Measurements from ENCODE around the gene CDC45. TPM values are rescaled to one million over a fixed set of nuclear protein-coding genes. Genes with fewer than 3 reads are reported as not detected.

The CDC45 gene
- total RNA-seq, 1 donor from 2014 or later = 3.1 TPM

DNA sequence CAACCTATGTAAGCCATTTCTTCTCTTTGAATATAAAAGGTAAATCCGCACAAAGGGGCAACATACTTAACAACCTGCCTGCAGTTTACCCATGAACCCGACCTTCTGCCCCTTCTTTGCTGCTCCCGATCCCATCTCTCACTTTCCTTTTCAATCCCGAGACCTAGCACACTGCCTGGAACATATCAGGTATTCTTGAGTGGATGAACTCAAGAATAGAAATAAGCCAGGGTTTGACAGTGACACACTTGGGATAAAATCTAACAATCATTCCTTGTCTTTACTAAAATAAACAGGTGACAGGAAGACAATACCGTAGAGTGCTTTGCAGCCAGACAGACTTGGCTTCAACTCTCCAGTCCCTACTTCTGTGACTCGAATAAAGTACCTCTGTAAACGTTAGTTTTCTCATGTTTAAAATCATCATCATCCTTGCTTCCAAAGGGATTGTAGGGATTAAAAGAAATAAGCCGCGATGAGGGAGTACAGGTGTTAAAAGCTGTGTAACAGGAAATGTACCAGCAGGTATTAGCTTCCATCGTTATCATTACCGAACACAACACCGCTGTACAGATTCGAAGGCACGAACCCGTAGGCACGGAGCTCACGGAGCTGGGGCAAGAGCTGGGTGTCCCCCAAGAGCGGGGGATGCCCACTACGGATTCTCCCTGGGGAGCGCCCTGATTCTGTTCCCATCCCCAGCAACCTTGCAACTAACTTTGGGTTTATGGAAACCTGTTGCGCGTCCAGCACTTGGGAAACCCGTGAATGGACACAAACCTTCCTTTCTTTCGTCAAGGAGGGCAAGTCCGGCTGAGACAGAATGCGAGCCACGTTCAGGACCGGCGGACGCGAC lies 1.4 kb upstream of the CDC45 start:
- H3K9ac ChIP-seq (ENCODE audit: low read depth in 1 of 3, low read length in 3 of 3) = peak overlapping the region; percentile 89 to 96 (median 94)
- H3K27ac ChIP-seq (ENCODE audit: low read depth, low read length) = peak overlapping the region; percentile 100
- no peaks in the 10 kb centered on the region for H3K9me3 ChIP-seq (ENCODE audit: control insufficient read depth in 3 of 3, low read length in 3 of 3)
- H3K36me3 ChIP-seq (ENCODE audit: control insufficient read depth in 3 of 3, insufficient read depth in 3 of 3, low read length in 3 of 3) = peaks cover 15 to 18% (median 17%) of the 10 kb centered on the region in 3 donors
- H3K4me3 ChIP-seq (ENCODE audit: low read length in 3 of 3) = peak overlapping the region; percentile 80 to 96 (median 95)
- H3K4me1 ChIP-seq (ENCODE audit: control insufficient read depth in 3 of 3, insufficient read depth in 3 of 3, low read length in 3 of 3) = peaks cover 29 to 42% (median 33%) of the 10 kb centered on the region in 3 donors
- no peaks in the 10 kb centered on the region for H3K27me3 ChIP-seq (ENCODE audit: control insufficient read depth in 3 of 3, insufficient read depth in 3 of 3, low read length in 3 of 3)

DNA sequence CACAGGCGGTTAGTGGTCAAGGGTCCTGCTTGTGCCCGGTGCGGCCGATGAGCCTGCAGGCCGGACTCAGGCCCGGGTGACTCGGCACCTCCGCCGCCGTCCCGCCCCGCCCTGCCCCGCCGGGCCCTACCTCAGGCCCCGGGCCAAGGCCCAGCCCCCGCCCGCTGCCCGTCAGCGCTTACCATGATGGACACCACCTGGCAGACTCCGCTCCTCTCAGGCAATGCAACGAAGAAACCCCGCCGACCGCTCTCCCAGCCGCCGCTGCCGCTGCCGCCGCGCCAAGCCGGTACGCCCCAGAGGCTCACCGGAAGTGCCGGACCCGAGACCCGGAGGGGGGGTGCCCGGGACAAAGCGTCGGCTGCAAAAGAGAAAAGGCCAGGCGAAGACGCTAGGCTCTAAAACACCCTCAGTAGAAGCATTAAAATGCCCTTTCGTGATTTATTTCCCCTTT lies 792 bp upstream of the CDC45 start, which contains the start of gene UFD1:
Gene UFD1, minus strand, starts transcription at position 293 of the 454 bp plus-strand sequence. Its CDS starts 108 bp downstream, at position 185.
- peak within 1 kb of the TSS; percentile 100 for H3K27ac ChIP-seq (ENCODE audit: low read depth, low read length)
- H3K36me3 ChIP-seq (ENCODE audit: control insufficient read depth in 3 of 3, insufficient read depth in 3 of 3, low read length in 3 of 3) = peaks cover 9 to 12% (median 12%) of the 10 kb centered on the region in 3 donors
- no peaks in the 10 kb centered on the region for H3K27me3 ChIP-seq (ENCODE audit: control insufficient read depth in 3 of 3, insufficient read depth in 3 of 3, low read length in 3 of 3)
- H3K4me1 ChIP-seq (ENCODE audit: control insufficient read depth in 3 of 3, insufficient read depth in 3 of 3, low read length in 3 of 3) = peaks cover 23 to 35% (median 27%) of the 10 kb centered on the region in 3 donors
- peak within 1 kb of the TSS; percentile 89 to 96 (median 94) for H3K9ac ChIP-seq (ENCODE audit: low read depth in 1 of 3, low read length in 3 of 3)
- H3K4me3 ChIP-seq (ENCODE audit: low read length in 3 of 3) = peak within 1 kb of the TSS; percentile 80 to 96 (median 95)
- no peaks in the 10 kb centered on the region for H3K9me3 ChIP-seq (ENCODE audit: control insufficient read depth in 3 of 3, low read length in 3 of 3)

DNA sequence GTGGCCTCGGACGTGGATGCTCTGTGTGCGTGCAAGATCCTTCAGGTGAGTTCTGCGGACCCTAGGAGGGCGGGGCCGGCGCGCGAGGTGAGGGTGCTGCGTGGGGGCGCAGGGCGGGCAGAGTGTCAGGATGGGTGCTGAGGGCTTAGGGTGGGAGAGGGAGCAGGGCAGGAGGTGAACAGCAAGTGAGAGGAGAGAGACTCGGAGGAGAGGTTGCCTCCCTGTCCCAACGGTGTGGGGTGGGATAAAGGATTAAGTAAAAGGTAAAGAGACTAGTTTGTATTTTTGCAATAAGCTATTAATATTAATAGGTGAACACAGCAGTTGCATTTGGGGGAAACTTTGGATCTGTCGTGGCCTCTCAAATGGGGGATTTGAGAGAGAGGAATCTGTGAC lies 451 bp downstream of the CDC45 start:
- Histone ChIP-seq H3K27ac (ENCODE audit: low read depth, low read length) (no peak overlapping the region), H3K27me3 (ENCODE audit: control insufficient read depth in 3 of 3, insufficient read depth in 3 of 3, low read length in 3 of 3) (no peaks in the 10 kb centered on the region), H3K4me3 (ENCODE audit: low read length in 3 of 3) (peak overlapping the region; percentile 27 to 70 (median 65)), H3K4me1 (ENCODE audit: control insufficient read depth in 3 of 3, insufficient read depth in 3 of 3, low read length in 3 of 3) (peaks cover 21 to 33% (median 22%) of the 10 kb centered on the region in 3 donors), H3K9me3 (ENCODE audit: control insufficient read depth in 3 of 3, low read length in 3 of 3) (no peaks in the 10 kb centered on the region), H3K9ac (ENCODE audit: low read depth in 1 of 3, low read length in 3 of 3) (peak overlapping the region in 1 of 3 donors; percentile 96), H3K36me3 (ENCODE audit: control insufficient read depth in 3 of 3, insufficient read depth in 3 of 3, low read length in 3 of 3) (peaks cover 4 to 5% (median 4%) of the 10 kb centered on the region in 3 donors)

DNA sequence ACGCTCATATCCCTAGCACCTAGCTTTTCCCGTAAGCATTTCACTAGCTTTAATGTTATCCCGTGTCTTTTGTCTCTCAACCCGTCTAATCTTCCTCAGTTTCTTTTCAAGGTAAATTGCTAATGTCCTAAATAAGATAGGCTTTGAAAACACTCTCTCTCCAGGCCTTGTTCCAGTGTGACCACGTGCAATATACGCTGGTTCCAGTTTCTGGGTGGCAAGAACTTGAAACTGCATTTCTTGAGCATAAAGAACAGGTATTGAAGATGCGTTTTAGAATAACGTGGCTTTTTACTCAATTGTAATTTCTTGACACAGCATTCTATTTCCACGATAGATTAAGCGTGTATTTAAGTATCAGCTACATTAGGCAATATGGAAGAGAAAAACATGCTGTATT lies 1.1 kb downstream of the CDC45 start:
- H3K27me3 ChIP-seq (ENCODE audit: control insufficient read depth in 3 of 3, insufficient read depth in 3 of 3, low read length in 3 of 3) = no peaks in the 10 kb centered on the region
- H3K9me3 ChIP-seq (ENCODE audit: control insufficient read depth in 3 of 3, low read length in 3 of 3) = no peaks in the 10 kb centered on the region
- H3K27ac ChIP-seq (ENCODE audit: low read depth, low read length) = no peak overlapping the region
- no peak overlapping the region for H3K4me3 ChIP-seq (ENCODE audit: low read length in 3 of 3)
- H3K9ac ChIP-seq (ENCODE audit: low read depth in 1 of 3, low read length in 3 of 3) = no peak overlapping the region
- H3K36me3 ChIP-seq (ENCODE audit: control insufficient read depth in 3 of 3, insufficient read depth in 3 of 3, low read length in 3 of 3) = peaks cover 0 to 4% (median 3%) of the 10 kb centered on the region in 3 donors
- H3K4me1 ChIP-seq (ENCODE audit: control insufficient read depth in 3 of 3, insufficient read depth in 3 of 3, low read length in 3 of 3) = peaks cover 18 to 27% (median 22%) of the 10 kb centered on the region in 3 donors

DNA sequence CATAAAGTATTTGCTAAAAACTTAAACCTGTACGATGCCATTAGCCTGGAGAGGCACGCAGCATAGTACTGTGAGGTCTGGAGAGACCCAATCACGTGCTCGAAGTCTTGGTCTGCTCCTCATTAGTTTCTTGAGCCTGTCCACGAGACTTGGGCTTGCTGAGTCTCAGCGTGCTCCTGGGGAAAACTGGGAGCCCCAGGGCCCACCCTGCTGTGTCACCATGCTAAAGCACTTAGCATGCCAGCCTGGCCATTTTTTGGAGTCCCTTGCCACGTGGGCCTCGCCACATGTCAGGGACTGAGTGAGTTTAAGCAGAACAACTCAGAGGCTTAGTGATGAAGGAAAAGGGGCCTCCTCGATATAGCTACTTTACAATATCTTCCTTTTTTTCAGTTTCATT lies 2.6 kb downstream of the CDC45 start:
- H3K9ac ChIP-seq (ENCODE audit: low read depth in 1 of 3, low read length in 3 of 3) = no peak overlapping the region
- no peaks in the 10 kb centered on the region for H3K27me3 ChIP-seq (ENCODE audit: control insufficient read depth in 3 of 3, insufficient read depth in 3 of 3, low read length in 3 of 3)
- no peaks in the 10 kb centered on the region for H3K36me3 ChIP-seq (ENCODE audit: control insufficient read depth in 3 of 3, insufficient read depth in 3 of 3, low read length in 3 of 3)
- H3K4me1 ChIP-seq (ENCODE audit: control insufficient read depth in 3 of 3, insufficient read depth in 3 of 3, low read length in 3 of 3) = peaks cover 12 to 18% (median 17%) of the 10 kb centered on the region in 3 donors
- H3K9me3 ChIP-seq (ENCODE audit: control insufficient read depth in 3 of 3, low read length in 3 of 3) = no peaks in the 10 kb centered on the region
- H3K4me3 ChIP-seq (ENCODE audit: low read length in 3 of 3) = no peak overlapping the region
- H3K27ac ChIP-seq (ENCODE audit: low read depth, low read length) = no peak overlapping the region

DNA sequence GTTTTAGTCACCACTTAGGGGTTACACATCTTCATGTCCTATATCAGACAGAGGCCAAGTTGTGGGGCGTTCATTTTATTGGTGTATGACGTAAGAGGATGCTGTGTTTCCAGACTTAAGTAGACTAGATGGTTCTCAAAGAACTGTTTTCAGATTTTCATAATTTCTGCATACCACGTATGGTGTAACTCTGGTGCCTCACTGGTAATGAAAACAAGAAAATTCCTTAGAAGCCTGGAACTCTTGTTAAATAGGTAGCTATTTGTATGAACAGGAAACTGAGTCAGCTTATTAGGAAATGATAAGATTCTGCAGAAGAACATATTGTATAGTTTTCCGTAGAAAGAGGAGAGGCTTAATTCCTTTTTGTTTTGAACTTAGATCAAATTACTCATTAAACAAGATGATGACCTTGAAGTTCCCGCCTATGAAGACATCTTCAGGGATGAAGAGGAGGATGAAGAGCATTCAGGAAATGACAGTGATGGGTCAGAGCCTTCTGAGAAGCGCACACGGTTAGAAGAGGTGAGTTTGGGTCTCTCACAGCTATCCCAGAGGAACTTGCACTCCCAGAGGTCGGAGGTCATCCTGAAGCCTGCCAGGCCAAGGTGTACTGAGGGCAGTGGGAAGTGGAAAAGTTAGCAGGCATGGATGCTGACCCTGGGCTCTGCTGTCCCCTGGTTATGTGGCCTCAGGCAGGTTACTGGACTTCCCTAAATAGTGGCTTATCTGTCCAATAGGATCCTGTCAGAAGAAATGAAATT lies 3.9 kb downstream of the CDC45 start:
- Histone ChIP-seq H3K4me3 (ENCODE audit: low read length in 3 of 3) (no peak overlapping the region), H3K27me3 (ENCODE audit: control insufficient read depth in 3 of 3, insufficient read depth in 3 of 3, low read length in 3 of 3) (no peaks in the 10 kb centered on the region), H3K9me3 (ENCODE audit: control insufficient read depth in 3 of 3, low read length in 3 of 3) (no peaks in the 10 kb centered on the region), H3K36me3 (ENCODE audit: control insufficient read depth in 3 of 3, insufficient read depth in 3 of 3, low read length in 3 of 3) (no peaks in the 10 kb centered on the region), H3K4me1 (ENCODE audit: control insufficient read depth in 3 of 3, insufficient read depth in 3 of 3, low read length in 3 of 3) (peaks cover 6 to 8% (median 7%) of the 10 kb centered on the region in 3 donors), H3K9ac (ENCODE audit: low read depth in 1 of 3, low read length in 3 of 3) (no peak overlapping the region), H3K27ac (ENCODE audit: low read depth, low read length) (no peak overlapping the region)

DNA sequence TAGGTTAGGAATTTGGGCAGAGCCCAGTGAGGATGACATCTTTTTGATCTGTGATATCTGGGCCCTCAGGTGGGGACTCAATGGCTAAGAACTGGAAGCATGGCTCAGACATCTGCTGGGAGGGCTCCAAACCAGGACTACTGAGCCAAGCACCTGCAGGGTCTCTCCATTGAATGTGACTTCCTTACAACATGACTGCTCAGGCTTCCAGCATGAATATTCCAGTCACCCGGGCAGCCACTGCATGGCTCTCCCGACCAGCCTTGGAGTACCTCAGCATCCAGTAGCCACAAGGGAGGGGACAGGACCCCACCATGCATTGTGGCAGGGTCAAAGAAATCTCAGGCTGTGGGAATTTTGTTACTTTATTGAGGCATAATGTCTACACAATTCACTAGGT lies 8.6 kb downstream of the CDC45 start:
- no peaks in the 10 kb centered on the region for H3K27me3 ChIP-seq (ENCODE audit: control insufficient read depth in 3 of 3, insufficient read depth in 3 of 3, low read length in 3 of 3)
- H3K27ac ChIP-seq (ENCODE audit: low read depth, low read length) = no peak overlapping the region
- no peak overlapping the region for H3K9ac ChIP-seq (ENCODE audit: low read depth in 1 of 3, low read length in 3 of 3)
- no peaks in the 10 kb centered on the region for H3K36me3 ChIP-seq (ENCODE audit: control insufficient read depth in 3 of 3, insufficient read depth in 3 of 3, low read length in 3 of 3)
- H3K4me3 ChIP-seq (ENCODE audit: low read length in 3 of 3) = no peak overlapping the region
- H3K9me3 ChIP-seq (ENCODE audit: control insufficient read depth in 3 of 3, low read length in 3 of 3) = no peaks in the 10 kb centered on the region
- no peaks in the 10 kb centered on the region for H3K4me1 ChIP-seq (ENCODE audit: control insufficient read depth in 3 of 3, insufficient read depth in 3 of 3, low read length in 3 of 3)

DNA sequence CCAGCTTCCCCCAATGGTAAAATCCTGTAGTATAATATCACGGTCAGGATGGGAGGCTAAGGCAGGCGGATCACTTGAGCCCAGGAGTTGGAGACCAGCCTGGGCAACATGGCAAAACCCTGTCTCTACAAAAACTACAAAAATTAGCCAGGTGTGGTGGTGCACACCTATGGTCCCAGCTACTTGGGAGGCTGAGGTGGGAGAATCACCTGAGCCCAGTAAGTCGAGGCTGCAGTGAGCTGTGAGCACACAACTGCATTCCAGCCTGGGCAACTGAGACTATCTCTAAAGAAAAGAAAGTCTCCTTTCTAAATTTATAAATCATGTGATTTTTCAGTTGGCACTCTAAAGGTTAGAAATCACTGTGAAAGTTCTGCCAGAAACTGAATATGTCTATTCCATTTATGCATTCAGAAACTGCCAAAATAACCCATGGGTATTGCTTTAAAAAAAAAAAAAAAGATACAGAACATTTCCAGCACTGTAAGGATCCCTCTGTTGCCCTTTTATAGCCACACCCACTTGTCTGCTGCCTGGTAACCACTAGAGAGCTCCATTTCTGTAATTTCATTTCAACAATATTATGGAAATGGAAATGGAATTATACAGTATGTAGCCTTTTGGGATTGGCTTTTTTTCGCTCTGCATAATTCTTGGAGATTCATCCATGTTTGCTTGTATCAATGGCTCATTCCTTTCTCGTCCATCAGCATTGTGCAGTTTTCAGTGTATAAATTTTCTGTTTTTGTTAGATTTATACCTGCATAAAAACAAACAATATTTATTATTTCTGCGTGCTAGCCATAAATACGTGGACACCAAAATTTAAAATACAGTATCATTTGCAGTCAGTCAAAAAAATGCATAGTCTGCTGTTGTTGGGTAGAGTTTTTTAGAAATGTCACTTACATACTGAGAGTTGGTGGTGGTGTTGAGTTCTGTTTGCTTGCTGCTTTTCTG lies 9.4 kb downstream of the CDC45 start:
- Histone ChIP-seq H3K4me3 (ENCODE audit: low read length in 3 of 3) (no peak overlapping the region), H3K36me3 (ENCODE audit: control insufficient read depth in 3 of 3, insufficient read depth in 3 of 3, low read length in 3 of 3) (no peaks in the 10 kb centered on the region), H3K27ac (ENCODE audit: low read depth, low read length) (no peak overlapping the region), H3K9me3 (ENCODE audit: control insufficient read depth in 3 of 3, low read length in 3 of 3) (no peaks in the 10 kb centered on the region), H3K9ac (ENCODE audit: low read depth in 1 of 3, low read length in 3 of 3) (no peak overlapping the region), H3K27me3 (ENCODE audit: control insufficient read depth in 3 of 3, insufficient read depth in 3 of 3, low read length in 3 of 3) (no peaks in the 10 kb centered on the region), H3K4me1 (ENCODE audit: control insufficient read depth in 3 of 3, insufficient read depth in 3 of 3, low read length in 3 of 3) (no peaks in the 10 kb centered on the region)

DNA sequence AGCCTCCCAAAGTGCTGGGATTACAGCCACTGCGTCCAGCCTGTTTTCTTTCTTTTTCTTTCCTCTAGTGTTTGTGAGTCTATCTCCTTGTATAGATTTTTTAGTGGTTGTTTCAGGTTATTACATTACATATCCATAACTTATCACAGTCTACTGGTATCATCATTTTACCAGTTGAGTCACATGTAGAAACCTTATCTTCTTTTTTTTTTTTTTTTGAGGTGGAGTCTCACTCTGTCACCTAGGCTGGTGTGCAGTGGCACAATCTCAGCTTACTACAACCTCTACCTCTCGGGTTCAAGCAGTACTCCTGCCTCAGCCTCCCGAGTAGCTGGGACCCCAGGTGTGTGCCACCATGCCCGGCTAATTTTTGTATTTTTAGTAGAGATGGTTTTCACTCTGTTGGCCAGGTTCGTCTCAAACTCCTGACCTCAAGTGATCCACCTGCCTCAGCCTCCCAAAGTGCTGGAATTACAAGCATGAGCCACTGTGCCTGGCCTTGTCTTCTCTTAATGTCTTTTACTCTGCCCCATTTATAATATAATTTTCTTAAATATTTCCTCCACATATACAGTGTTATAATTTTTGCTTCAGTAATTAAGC lies 11.0 kb downstream of the CDC45 start:
- Histone ChIP-seq H3K9me3 (ENCODE audit: control insufficient read depth in 3 of 3, low read length in 3 of 3) (no peaks in the 10 kb centered on the region), H3K27me3 (ENCODE audit: control insufficient read depth in 3 of 3, insufficient read depth in 3 of 3, low read length in 3 of 3) (no peaks in the 10 kb centered on the region), H3K36me3 (ENCODE audit: control insufficient read depth in 3 of 3, insufficient read depth in 3 of 3, low read length in 3 of 3) (no peaks in the 10 kb centered on the region), H3K27ac (ENCODE audit: low read depth, low read length) (no peak overlapping the region), H3K9ac (ENCODE audit: low read depth in 1 of 3, low read length in 3 of 3) (no peak overlapping the region), H3K4me3 (ENCODE audit: low read length in 3 of 3) (no peak overlapping the region), H3K4me1 (ENCODE audit: control insufficient read depth in 3 of 3, insufficient read depth in 3 of 3, low read length in 3 of 3) (no peaks in the 10 kb centered on the region)
